Activated T-helper 1 cell treated with anti-CD3 and anti-CD28 coated beads, Interleukin-12 subunit alpha, Interleukin-12 subunit beta, Interleukin-2, Interleukin-4 antibody, amounts not matched to agents 30 ng/mL and 10 ng/mL and 1 ng/mL, durations not matched to agents 14 hours and 24 hours and 36 hours (primary cell): Measurements from ENCODE around the gene MUC5AC. TPM values are rescaled to one million over a fixed set of nuclear protein-coding genes. Genes with fewer than 3 reads are reported as not detected.
"Not testable (repeated sequence)": the region's sequence is repeated elsewhere in the genome, so short reads cannot be mapped to it uniquely, and the experiment has no call there.

Experiments
- DNase-seq: peaks from one replicate; pipeline ENCODE4 v3.0.0; 2021; ENCODE audit warnings: low spot score
- H3K27ac Mint-ChIP-seq: one replicate; pipeline ENCODE4 v1.8.0; 2021; ENCODE audit warnings: mild to moderate bottlenecking, mixed read lengths
- H3K27me3 Mint-ChIP-seq: one replicate; pipeline ENCODE4 v1.8.0; 2022; ENCODE audit warnings: mild to moderate bottlenecking, moderate library complexity, mixed read lengths; ENCODE audit not compliant: insufficient read depth
- H3K36me3 Mint-ChIP-seq: one replicate; pipeline ENCODE4 v1.8.0; 2021; ENCODE audit warnings: low read depth, mixed read lengths
- H3K4me1 Mint-ChIP-seq: one replicate; pipeline ENCODE4 v1.8.0; 2021; ENCODE audit warnings: low read depth, mixed read lengths
- H3K4me3 Mint-ChIP-seq: one replicate; pipeline ENCODE4 v1.8.0; 2021; ENCODE audit warnings: mild to moderate bottlenecking, moderate library complexity, mixed read lengths
- H3K9me3 Mint-ChIP-seq: one replicate; pipeline ENCODE4 v1.8.0; 2021; ENCODE audit warnings: mixed read lengths
- intact Hi-C: fragments of 100-400 bp; cut with micrococcal nuclease; formaldehyde crosslinking; loops from one replicate; pipeline ENCODE4 v1.15.1; 2024
- total RNA-seq: library from RNA; stranded (reverse); gene quantifications from 2 replicates; pipeline ENCODE4 v1.2.3, GENCODE V29; 2022

The MUC5AC gene, protein sequence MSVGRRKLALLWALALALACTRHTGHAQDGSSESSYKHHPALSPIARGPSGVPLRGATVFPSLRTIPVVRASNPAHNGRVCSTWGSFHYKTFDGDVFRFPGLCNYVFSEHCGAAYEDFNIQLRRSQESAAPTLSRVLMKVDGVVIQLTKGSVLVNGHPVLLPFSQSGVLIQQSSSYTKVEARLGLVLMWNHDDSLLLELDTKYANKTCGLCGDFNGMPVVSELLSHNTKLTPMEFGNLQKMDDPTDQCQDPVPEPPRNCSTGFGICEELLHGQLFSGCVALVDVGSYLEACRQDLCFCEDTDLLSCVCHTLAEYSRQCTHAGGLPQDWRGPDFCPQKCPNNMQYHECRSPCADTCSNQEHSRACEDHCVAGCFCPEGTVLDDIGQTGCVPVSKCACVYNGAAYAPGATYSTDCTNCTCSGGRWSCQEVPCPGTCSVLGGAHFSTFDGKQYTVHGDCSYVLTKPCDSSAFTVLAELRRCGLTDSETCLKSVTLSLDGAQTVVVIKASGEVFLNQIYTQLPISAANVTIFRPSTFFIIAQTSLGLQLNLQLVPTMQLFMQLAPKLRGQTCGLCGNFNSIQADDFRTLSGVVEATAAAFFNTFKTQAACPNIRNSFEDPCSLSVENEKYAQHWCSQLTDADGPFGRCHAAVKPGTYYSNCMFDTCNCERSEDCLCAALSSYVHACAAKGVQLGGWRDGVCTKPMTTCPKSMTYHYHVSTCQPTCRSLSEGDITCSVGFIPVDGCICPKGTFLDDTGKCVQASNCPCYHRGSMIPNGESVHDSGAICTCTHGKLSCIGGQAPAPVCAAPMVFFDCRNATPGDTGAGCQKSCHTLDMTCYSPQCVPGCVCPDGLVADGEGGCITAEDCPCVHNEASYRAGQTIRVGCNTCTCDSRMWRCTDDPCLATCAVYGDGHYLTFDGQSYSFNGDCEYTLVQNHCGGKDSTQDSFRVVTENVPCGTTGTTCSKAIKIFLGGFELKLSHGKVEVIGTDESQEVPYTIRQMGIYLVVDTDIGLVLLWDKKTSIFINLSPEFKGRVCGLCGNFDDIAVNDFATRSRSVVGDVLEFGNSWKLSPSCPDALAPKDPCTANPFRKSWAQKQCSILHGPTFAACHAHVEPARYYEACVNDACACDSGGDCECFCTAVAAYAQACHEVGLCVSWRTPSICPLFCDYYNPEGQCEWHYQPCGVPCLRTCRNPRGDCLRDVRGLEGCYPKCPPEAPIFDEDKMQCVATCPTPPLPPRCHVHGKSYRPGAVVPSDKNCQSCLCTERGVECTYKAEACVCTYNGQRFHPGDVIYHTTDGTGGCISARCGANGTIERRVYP (N-terminal part only)
- total RNA-seq, result not detected in 2 replicates

DNA sequence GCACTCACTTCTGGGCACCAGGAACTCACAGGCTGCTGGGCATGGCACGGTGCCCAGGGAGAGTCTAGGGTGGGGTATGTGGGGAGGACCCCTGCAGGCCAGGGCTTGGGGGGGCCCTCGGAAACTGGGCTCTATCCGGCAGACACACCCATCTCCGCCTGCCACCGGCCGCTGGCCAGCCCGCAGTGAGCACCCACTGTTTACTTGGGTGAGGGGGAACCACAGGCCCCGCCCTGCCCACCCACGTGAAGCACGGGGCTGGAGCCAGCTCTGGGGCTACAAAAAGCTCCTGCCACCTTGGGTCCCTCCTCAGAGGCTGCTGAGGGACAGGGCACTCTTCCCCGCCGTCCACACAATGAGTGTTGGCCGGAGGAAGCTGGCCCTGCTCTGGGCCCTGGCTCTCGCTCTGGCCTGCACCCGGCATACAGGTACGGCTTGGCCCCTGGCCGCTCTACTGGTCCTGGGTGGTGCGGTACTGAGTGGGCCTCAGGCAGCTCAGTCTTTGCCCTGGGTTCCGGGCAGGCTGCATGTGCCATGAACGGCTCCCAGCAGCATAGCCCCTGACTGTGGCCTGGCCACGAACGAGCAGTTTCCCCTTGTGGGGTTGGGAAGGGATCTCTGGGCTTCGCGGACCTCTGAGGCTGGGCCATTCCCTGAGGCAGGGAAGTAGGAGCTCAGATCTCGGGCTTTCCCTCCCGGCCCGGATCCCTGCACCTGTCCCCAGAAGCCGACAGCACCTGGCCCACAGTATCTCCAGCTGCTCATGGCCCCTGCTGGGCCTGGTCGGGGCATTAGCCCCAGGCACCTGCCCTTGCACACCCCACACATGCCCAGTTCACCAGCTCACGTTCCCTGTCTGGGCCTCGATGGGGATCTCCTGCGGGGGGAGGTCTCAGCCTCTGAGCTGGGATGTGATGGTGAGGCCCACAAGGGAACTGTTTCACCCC, at the start of gene MUC5AC:
TSS of gene MUC5AC (plus strand) at position 309 of the 947 bp plus-strand sequence. CDS start at position 356, 47 bp downstream.
- no peak for DNase-seq
- no peak within 1 kb of the TSS for H3K4me3 Mint-ChIP-seq
- no peak within 1 kb of the TSS for H3K27ac Mint-ChIP-seq
- no peaks in the 10 kb centered on the region for H3K36me3 Mint-ChIP-seq
- intact Hi-C loops, result no loop called here
- H3K4me1 Mint-ChIP-seq, result no peaks in the 10 kb centered on the region
- H3K27me3 Mint-ChIP-seq, result no peaks in the 10 kb centered on the region
- no peaks in the 10 kb centered on the region for H3K9me3 Mint-ChIP-seq

DNA sequence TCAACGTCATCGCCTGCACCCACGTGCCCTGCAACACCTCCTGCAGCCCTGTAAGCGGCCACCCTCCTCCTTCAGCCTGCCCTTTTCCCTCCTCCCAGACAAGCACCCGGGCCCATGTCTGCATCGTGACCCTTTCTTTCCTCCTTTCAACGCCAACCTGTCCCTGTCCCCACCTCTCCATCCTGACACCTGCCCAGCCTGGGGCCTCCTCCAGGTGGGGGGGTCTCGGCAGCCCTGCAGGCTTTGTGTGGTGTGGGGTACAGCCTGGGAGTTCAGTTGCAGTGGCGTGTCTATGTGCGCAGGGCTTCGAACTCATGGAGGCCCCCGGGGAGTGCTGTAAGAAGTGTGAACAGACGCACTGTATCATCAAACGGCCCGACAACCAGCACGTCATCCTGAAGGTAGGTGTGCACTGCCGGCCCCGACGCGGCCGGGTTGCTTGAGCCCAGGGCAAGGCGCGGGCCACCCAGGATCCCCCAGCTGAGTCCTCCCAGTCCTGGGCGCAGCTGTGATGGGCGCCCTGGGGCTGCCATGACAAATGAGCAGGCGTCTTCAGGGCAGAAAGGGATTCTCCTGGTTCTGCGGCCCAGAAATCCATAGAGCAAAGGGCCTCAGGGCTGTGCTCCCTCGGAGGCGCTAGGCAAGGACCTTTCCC, 49.4 kb upstream of the MUC5AC start:
- Mint-ChIP-seq H3K9me3 (no peaks in the 10 kb centered on the region), H3K36me3 (no peaks in the 10 kb centered on the region), H3K27ac (no peak overlapping the region), H3K27me3 (no peaks in the 10 kb centered on the region), H3K4me3 (no peak overlapping the region), H3K4me1 (no peaks in the 10 kb centered on the region)
- intact Hi-C loops, result no loop called here
- DNase-seq, result no peak

DNA sequence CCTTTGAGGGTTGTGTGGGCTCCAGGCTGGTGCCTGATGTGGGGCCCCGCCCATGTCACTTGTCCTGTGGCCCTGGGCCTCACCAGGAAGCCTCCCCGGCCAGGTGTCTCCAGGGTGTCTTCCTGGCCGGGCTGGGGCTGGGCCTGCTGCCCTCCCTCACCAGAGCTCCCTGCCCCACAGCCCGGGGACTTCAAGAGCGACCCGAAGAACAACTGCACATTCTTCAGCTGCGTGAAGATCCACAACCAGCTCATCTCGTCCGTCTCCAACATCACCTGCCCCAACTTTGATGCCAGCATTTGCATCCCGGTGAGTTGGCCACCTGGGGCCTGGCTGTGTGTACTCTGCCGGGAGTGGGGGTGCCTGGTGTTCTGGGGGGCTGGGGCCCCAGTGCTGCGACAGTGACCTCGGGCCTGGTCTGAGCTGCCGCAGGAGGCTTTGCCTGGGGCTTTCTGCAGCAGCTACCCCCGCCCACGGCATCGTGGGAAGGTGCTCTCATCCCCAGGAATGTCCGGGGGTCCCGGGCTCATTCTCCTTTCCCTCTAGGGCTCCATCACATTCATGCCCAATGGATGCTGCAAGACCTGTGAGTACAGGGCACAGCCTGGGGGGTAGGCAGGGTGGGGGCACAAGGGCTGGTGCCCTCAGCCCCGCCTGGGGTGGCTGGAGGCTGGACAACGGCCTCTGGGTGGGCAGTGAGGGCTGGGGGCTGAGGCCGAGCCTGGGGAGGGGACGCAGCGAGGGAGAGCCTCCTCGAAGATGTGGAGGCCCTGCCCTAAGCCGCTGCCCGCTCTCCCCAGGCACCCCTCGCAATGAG, 48.4 kb upstream of the MUC5AC start:
- H3K4me1 Mint-ChIP-seq, result no peaks in the 10 kb centered on the region
- H3K4me3 Mint-ChIP-seq, result no peak overlapping the region
- H3K9me3 Mint-ChIP-seq, result no peaks in the 10 kb centered on the region
- no peaks in the 10 kb centered on the region for H3K36me3 Mint-ChIP-seq
- no peaks in the 10 kb centered on the region for H3K27me3 Mint-ChIP-seq
- no peak overlapping the region for H3K27ac Mint-ChIP-seq
- intact Hi-C loops, result no loop called here
- DNase-seq, result no peak

DNA sequence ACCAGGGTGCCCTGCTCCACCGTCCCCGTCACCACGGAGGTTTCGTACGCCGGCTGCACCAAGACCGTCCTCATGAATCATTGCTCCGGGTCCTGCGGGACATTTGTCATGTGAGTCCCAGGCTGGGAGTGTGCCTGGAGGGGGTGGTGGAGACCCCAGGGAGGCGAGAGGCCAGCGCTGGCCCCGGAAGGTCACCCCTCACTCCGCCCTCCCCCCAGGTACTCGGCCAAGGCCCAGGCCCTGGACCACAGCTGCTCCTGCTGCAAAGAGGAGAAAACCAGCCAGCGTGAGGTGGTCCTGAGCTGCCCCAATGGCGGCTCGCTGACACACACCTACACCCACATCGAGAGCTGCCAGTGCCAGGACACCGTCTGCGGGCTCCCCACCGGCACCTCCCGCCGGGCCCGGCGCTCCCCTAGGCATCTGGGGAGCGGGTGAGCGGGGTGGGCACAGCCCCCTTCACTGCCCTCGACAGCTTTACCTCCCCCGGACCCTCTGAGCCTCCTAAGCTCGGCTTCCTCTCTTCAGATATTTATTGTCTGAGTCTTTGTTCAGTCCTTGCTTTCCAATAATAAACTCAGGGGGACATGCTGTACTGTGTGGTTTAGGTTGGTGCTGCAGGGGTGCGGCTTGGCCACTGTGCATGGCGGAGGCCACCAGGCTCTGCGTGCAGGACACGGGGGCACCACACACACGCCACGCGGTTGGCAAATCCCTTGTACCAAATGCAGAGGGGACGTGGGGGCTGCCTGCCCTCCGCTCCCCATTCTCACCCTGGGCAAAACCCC, 47.6 kb upstream of the MUC5AC start:
- no peaks in the 10 kb centered on the region for H3K4me1 Mint-ChIP-seq
- H3K27me3 Mint-ChIP-seq, result no peaks in the 10 kb centered on the region
- no peaks in the 10 kb centered on the region for H3K36me3 Mint-ChIP-seq
- no peaks in the 10 kb centered on the region for H3K9me3 Mint-ChIP-seq
- no peak overlapping the region for H3K4me3 Mint-ChIP-seq
- H3K27ac Mint-ChIP-seq, result no peak overlapping the region
- no peak for DNase-seq
- intact Hi-C loops, result loop anchor here (10.0 kb wide), 1 partner anchor 405 kb away; no protein-coding TSS in a partner anchor

DNA sequence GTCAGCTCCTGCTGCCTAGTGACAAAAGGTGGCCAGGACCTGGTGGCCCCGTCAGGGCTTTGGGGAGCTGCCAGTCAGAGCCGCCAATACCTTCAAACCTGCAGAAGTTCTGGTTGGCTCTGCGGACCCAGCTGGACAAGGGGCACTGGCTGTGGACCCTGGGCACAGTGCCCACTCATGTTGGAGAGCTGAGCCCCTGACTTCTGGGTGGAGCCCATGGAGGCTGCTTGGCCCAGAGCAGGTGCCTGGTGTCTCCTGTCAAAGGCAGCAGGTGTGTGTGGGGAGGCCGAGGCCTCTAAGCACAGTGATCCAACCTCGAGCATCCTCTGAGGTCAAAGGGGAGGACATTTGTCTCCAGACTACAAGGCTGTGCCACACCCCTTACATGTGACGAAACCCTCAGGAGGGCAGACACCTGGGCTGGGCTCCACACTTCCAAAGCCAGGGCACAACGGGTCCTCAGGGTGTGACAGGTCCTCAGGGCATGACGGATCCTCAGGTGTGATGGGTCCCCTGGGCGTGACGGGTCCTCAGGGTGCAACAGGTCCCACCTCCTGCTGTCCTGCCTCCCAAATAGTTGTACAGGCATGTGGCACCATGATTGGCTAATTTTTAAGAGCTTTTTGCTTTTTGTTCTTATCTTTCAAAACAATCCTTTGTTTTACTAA, 46.1 kb upstream of the MUC5AC start:
- intact Hi-C loops, result loop anchor here (10.0 kb wide), 1 partner anchor 403 kb away; no protein-coding TSS in a partner anchor
- no peaks in the 10 kb centered on the region for H3K36me3 Mint-ChIP-seq
- H3K27me3 Mint-ChIP-seq, result no peaks in the 10 kb centered on the region
- DNase-seq, result no peak
- H3K27ac Mint-ChIP-seq, result no peak overlapping the region
- no peaks in the 10 kb centered on the region for H3K4me1 Mint-ChIP-seq
- H3K4me3 Mint-ChIP-seq, result no peak overlapping the region
- H3K9me3 Mint-ChIP-seq, result no peaks in the 10 kb centered on the region

DNA sequence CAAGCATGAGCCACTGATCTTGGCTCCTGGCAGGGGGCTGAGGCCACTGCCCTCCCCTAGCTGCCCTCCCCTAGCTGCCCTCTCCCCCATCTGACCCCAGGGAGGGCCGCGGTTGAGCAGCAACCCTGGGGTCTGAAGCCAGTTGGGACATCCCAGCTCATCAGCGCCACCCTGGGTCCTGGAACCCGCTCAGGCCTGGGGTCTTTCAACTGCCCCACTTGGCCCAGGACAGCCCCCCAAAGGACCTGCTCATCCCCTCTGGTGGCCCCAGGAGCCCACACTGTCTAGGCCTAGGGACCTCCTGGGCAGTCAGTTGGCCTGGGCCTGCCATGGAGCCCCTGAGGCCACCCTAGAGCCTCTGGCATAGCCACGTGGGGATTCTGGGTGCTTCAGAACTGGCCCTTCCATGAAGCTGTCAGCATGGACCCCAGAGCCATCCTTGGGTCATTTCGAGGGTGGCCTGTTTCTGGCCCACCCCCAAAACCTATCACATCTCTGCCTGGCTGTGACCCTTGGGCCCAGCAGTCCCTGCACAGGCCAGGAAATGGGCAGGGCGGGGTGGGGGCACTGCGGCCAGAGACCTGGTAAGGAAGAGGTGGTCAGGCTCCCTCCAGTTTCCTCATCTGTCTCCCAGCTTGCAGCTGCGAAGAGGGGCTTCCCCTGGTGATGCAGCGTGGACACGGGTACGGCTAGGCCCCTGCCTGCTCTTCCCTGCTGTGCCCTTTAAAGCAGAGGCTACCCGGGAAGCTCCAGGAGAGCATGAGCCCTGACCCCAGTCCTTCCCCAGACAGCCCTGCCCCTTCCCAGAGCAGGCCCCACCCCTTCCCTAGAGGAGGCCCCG, 45.2 kb upstream of the MUC5AC start:
- Mint-ChIP-seq H3K4me3 (no peak overlapping the region), H3K9me3 (no peaks in the 10 kb centered on the region), H3K27ac (no peak overlapping the region), H3K27me3 (no peaks in the 10 kb centered on the region), H3K4me1 (no peaks in the 10 kb centered on the region), H3K36me3 (no peaks in the 10 kb centered on the region)
- no peak for DNase-seq
- intact Hi-C loops, result loop anchor here (10.0 kb wide), 1 partner anchor 402 kb away; no protein-coding TSS in a partner anchor

GRCh38 chr11:1113405-1114201, 44.1 kb upstream of the MUC5AC start:
- no peaks in the 10 kb centered on the region for H3K27me3 Mint-ChIP-seq
- H3K4me3 Mint-ChIP-seq, result no peak overlapping the region
- no peak overlapping the region for H3K27ac Mint-ChIP-seq
- DNase-seq, result no peak
- H3K4me1 Mint-ChIP-seq, result no peaks in the 10 kb centered on the region
- no peaks in the 10 kb centered on the region for H3K9me3 Mint-ChIP-seq
- no peaks in the 10 kb centered on the region for H3K36me3 Mint-ChIP-seq
- intact Hi-C loops, result loop anchor here (10.0 kb wide), 1 partner anchor 401 kb away; no protein-coding TSS in a partner anchor

- intact Hi-C loops, result loop anchor here (10.0 kb wide), 1 partner anchor 400 kb away; no protein-coding TSS in a partner anchor
- H3K27ac Mint-ChIP-seq, result not testable (repeated sequence)
These were observed 42.5 kb upstream of the MUC5AC start for GRCh38 chr11:1115292-1115691.

DNA sequence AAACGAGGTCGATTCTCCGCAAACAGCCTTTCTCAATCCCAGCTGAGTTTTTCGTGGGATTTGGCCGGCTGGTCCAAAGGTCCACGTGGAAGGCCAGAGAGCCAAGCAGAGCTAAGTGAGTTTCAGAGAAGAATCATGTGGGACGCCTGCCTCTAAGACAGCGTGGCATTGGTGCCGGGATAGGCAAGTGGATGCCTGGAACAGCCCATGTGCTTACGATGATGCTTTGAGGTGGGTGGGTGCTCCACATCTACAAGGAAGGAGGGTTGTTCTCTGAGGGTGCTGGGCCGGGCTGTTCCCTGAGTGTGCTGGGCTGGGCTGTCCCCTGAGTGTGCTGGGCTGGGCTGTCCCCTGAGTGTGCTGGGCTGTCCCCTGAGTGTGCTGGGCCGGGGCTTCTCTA, 41.6 kb upstream of the MUC5AC start:
- H3K4me1 Mint-ChIP-seq, result no peaks in the 10 kb centered on the region
- intact Hi-C loops, result loop anchor here (10.0 kb wide), 1 partner anchor 399 kb away; no protein-coding TSS in a partner anchor
- H3K27me3 Mint-ChIP-seq, result no peaks in the 10 kb centered on the region
- no peak overlapping the region for H3K4me3 Mint-ChIP-seq
- no peaks in the 10 kb centered on the region for H3K36me3 Mint-ChIP-seq
- DNase-seq, result no peak
- H3K27ac Mint-ChIP-seq, result no peak overlapping the region
- H3K9me3 Mint-ChIP-seq, result no peaks in the 10 kb centered on the region

More at GRCh38 chr11:1115292-1115691, 42.5 kb upstream of the MUC5AC start:
- not testable (repeated sequence) for H3K36me3 Mint-ChIP-seq, H3K27me3 Mint-ChIP-seq, H3K9me3 Mint-ChIP-seq, H3K4me3 Mint-ChIP-seq, H3K4me1 Mint-ChIP-seq, DNase-seq
